ENCODE measurements around the gene PKD2. TPM values are rescaled to one million over a fixed set of nuclear protein-coding genes. Genes with fewer than 3 reads are reported as not detected.

PKD2 gene
- polyA plus RNA-seq (2013, experiment 1 of 2): 22.0 TPM
- polyA plus RNA-seq (2013, experiment 2 of 2): 21.5 TPM

- peak within 1 kb of the TSS; percentile 23 for H3K27ac ChIP-seq (ENCODE audit: low read depth, low read length, severe bottlenecking)
- H3K9me3 ChIP-seq (ENCODE audit: control insufficient read depth, low read length): no peaks in the 10 kb centered on the region
- peak within 1 kb of the TSS; percentile 69 for H3K4me3 ChIP-seq (ENCODE audit: extremely low read depth, insufficient read depth, low read length, poor library complexity, severe bottlenecking)
- WGBS, 2 experiments (ENCODE audit: insufficient coverage in 2 of 2): 0 to 1% methylated on average over 51 to 69 of the region's 116 CpGs
- peaks cover 4% of the 10 kb centered on the region for H3K36me3 ChIP-seq (ENCODE audit: control insufficient read depth, insufficient read depth, low read length)
- peaks cover 24% of the 10 kb centered on the region for H3K4me1 ChIP-seq (ENCODE audit: control insufficient read depth, insufficient read depth, low read length, poor library complexity, severe bottlenecking)
These were observed at the start of gene PKD2 for GRCh38 chr4:88007304-88008121. Gene PKD2 (plus strand): TSS chr4:88007635. CDS start chr4:88007734, 99 bp downstream.

- Histone ChIP-seq H3K27ac (ENCODE audit: low read depth, low read length, severe bottlenecking) (no peak overlapping the region), H3K4me3 (ENCODE audit: extremely low read depth, insufficient read depth, low read length, poor library complexity, severe bottlenecking) (no peak overlapping the region), H3K4me1 (ENCODE audit: control insufficient read depth, insufficient read depth, low read length, poor library complexity, severe bottlenecking) (peaks cover 7% of the 10 kb centered on the region), H3K9me3 (ENCODE audit: control insufficient read depth, low read length) (no peaks in the 10 kb centered on the region), H3K36me3 (ENCODE audit: control insufficient read depth, insufficient read depth, low read length) (no peaks in the 10 kb centered on the region)
- no CpG with 5 or more reads among the region's 1 CpG for WGBS, 2 experiments (ENCODE audit: insufficient coverage in 2 of 2)
These were observed 45.4 kb upstream of the PKD2 start for GRCh38 chr4:87961993-87962392.

DNA sequence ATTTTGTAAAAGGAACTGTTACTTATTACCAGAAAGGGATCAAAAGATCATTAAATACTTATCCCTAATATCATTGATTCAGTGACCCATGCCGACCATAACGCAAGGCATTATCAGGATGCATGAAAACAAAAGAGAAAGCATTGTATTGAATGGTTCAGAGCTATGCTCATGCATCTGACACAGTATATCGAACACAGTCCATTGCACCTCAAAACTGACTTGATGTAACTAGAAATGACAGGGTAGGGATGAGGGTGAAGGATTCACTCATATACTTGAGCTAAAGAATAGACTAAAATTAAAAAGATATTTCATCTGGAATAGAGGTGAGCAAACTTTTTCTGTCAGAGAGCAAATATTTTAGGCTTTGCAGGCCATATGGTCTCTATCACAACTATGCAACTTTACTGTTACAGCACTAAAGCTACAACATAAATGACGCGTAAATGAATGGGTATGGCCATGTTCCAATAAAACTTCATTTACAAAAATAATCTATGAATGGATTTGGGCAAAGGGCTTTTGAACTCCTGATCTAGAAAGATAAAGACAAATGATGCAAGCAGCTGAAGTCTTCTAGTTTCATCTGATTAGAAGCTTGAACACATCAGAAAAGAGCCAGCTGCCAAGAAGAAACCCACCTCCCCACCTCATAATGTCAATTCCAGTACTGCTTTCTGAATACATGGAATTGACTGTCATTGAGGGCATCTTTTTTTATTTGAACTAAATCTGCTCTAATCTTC, 44.9 kb upstream of the PKD2 start:
- H3K4me1 ChIP-seq (ENCODE audit: control insufficient read depth, insufficient read depth, low read length, poor library complexity, severe bottlenecking): peaks cover 7% of the 10 kb centered on the region
- H3K9me3 ChIP-seq (ENCODE audit: control insufficient read depth, low read length): no peaks in the 10 kb centered on the region
- no peak overlapping the region for H3K27ac ChIP-seq (ENCODE audit: low read depth, low read length, severe bottlenecking)
- no peak overlapping the region for H3K4me3 ChIP-seq (ENCODE audit: extremely low read depth, insufficient read depth, low read length, poor library complexity, severe bottlenecking)
- WGBS, 2 experiments (ENCODE audit: insufficient coverage in 2 of 2): 92% methylated on average over 2 of the region's 5 CpGs; no CpG with 5 or more reads in 1 of the 2 experiments
- H3K36me3 ChIP-seq (ENCODE audit: control insufficient read depth, insufficient read depth, low read length): no peaks in the 10 kb centered on the region

- peaks cover 7% of the 10 kb centered on the region for H3K4me1 ChIP-seq (ENCODE audit: control insufficient read depth, insufficient read depth, low read length, poor library complexity, severe bottlenecking)
- no peaks in the 10 kb centered on the region for H3K9me3 ChIP-seq (ENCODE audit: control insufficient read depth, low read length)
- H3K4me3 ChIP-seq (ENCODE audit: extremely low read depth, insufficient read depth, low read length, poor library complexity, severe bottlenecking): no peak overlapping the region
- no peak overlapping the region for H3K27ac ChIP-seq (ENCODE audit: low read depth, low read length, severe bottlenecking)
- no peaks in the 10 kb centered on the region for H3K36me3 ChIP-seq (ENCODE audit: control insufficient read depth, insufficient read depth, low read length)
- WGBS, 2 experiments (ENCODE audit: insufficient coverage in 2 of 2): 93 to 94% methylated on average over 15 to 21 of the region's 21 CpGs
These were observed 41.9 kb upstream of the PKD2 start for GRCh38 chr4:87965501-87965975.

- no peaks in the 10 kb centered on the region for H3K9me3 ChIP-seq (ENCODE audit: control insufficient read depth, low read length)
- H3K4me1 ChIP-seq (ENCODE audit: control insufficient read depth, insufficient read depth, low read length, poor library complexity, severe bottlenecking): peaks cover 7% of the 10 kb centered on the region
- no peak overlapping the region for H3K27ac ChIP-seq (ENCODE audit: low read depth, low read length, severe bottlenecking)
- no peaks in the 10 kb centered on the region for H3K36me3 ChIP-seq (ENCODE audit: control insufficient read depth, insufficient read depth, low read length)
- 87 to 97% methylated on average over 3 to 5 of the region's 9 CpGs for WGBS, 2 experiments (ENCODE audit: insufficient coverage in 2 of 2)
- no peak overlapping the region for H3K4me3 ChIP-seq (ENCODE audit: extremely low read depth, insufficient read depth, low read length, poor library complexity, severe bottlenecking)
These were observed 41.3 kb upstream of the PKD2 start for GRCh38 chr4:87966095-87966496.

DNA sequence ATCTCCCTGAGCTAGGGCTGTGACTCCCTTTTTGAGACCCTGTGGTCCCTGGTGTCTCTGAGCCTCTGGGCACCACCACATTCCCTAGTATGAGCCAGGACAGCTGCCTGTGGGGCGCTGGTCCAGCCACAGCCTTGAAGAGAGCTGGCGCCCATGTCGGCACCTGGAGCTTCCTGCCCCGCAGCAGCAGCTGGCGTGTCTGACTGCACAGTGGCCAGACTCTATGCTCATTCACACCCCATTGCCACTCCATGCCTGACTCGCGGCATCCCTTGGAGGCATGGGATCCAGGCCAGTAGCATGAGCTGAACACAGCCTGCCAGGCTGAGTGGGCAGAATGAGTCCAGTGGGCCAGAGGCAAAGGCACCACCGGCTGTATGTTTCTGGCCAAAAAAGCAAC, 40.2 kb upstream of the PKD2 start:
- 94 to 96% methylated on average over 4 to 8 of the region's 8 CpGs for WGBS, 2 experiments (ENCODE audit: insufficient coverage in 2 of 2)
- Histone ChIP-seq H3K9me3 (ENCODE audit: control insufficient read depth, low read length) (no peaks in the 10 kb centered on the region), H3K4me3 (ENCODE audit: extremely low read depth, insufficient read depth, low read length, poor library complexity, severe bottlenecking) (no peak overlapping the region), H3K36me3 (ENCODE audit: control insufficient read depth, insufficient read depth, low read length) (no peaks in the 10 kb centered on the region), H3K27ac (ENCODE audit: low read depth, low read length, severe bottlenecking) (no peak overlapping the region), H3K4me1 (ENCODE audit: control insufficient read depth, insufficient read depth, low read length, poor library complexity, severe bottlenecking) (peaks cover 7% of the 10 kb centered on the region)

DNA sequence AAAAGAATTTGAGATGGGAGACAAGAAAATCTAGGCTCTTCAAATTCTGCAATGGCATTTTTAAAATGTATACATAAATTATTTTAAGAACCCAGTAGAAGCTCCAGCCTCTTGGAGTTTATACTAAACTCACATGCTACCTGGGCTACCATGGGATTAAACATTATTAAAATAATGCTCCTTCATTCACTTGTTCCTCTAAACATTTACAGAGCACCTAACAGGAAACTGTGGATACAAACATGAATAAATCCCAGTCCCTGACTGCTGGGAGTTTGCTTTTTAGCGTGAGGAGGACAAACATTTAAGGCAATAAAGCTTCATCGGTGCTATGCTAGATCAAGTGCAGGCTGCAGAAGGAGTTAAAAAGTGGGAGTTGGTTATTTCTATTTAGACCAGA, 37.3 kb upstream of the PKD2 start:
- Histone ChIP-seq H3K27ac (ENCODE audit: low read depth, low read length, severe bottlenecking) (no peak overlapping the region), H3K4me1 (ENCODE audit: control insufficient read depth, insufficient read depth, low read length, poor library complexity, severe bottlenecking) (peaks cover 15% of the 10 kb centered on the region), H3K36me3 (ENCODE audit: control insufficient read depth, insufficient read depth, low read length) (no peaks in the 10 kb centered on the region), H3K4me3 (ENCODE audit: extremely low read depth, insufficient read depth, low read length, poor library complexity, severe bottlenecking) (no peak overlapping the region), H3K9me3 (ENCODE audit: control insufficient read depth, low read length) (no peaks in the 10 kb centered on the region)
- 83 to 88% methylated on average over 2 of the region's 2 CpGs for WGBS, 2 experiments (ENCODE audit: insufficient coverage in 2 of 2)

DNA sequence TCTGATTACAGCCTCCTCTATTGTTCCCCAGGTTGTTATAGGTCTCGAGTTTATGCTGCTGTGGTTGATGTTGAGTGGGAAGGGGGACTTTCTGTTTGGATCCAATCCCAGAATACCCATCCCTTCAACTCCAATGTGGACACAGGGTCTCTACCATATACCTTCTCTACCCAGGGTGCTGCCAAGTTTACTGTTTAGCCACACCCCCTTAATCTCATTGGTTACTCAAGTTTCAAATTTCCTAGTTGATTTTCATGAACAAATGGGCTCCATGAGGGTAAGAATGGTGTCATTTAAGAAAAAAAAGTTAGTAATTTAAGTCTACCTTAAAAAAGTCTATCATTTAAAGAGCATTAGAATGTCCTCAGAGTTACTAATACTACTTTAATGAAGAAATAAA, 35.6 kb upstream of the PKD2 start:
- Histone ChIP-seq H3K27ac (ENCODE audit: low read depth, low read length, severe bottlenecking) (no peak overlapping the region), H3K4me1 (ENCODE audit: control insufficient read depth, insufficient read depth, low read length, poor library complexity, severe bottlenecking) (peaks cover 15% of the 10 kb centered on the region), H3K36me3 (ENCODE audit: control insufficient read depth, insufficient read depth, low read length) (no peaks in the 10 kb centered on the region), H3K4me3 (ENCODE audit: extremely low read depth, insufficient read depth, low read length, poor library complexity, severe bottlenecking) (no peak overlapping the region), H3K9me3 (ENCODE audit: control insufficient read depth, low read length) (no peaks in the 10 kb centered on the region)
- no CpG with 5 or more reads among the region's 1 CpG for WGBS, 2 experiments (ENCODE audit: insufficient coverage in 2 of 2)

- 3 to 28% methylated on average over 5 of the region's 14 CpGs for WGBS, 2 experiments (ENCODE audit: insufficient coverage in 2 of 2)
- peak overlapping the region; percentile 94 for H3K27ac ChIP-seq (ENCODE audit: low read depth, low read length, severe bottlenecking)
These were observed 33.9 kb upstream of the PKD2 start for GRCh38 chr4:87973283-87974169.

GRCh38 chr4:87974856-87975462, 32.5 kb upstream of the PKD2 start:
- Histone ChIP-seq H3K4me3 (ENCODE audit: extremely low read depth, insufficient read depth, low read length, poor library complexity, severe bottlenecking) (no peak overlapping the region), H3K4me1 (ENCODE audit: control insufficient read depth, insufficient read depth, low read length, poor library complexity, severe bottlenecking) (peaks cover 15% of the 10 kb centered on the region), H3K36me3 (ENCODE audit: control insufficient read depth, insufficient read depth, low read length) (no peaks in the 10 kb centered on the region), H3K9me3 (ENCODE audit: control insufficient read depth, low read length) (no peaks in the 10 kb centered on the region), H3K27ac (ENCODE audit: low read depth, low read length, severe bottlenecking) (no peak overlapping the region)
- 60 to 64% methylated on average over 2 to 3 of the region's 6 CpGs for whole genome bisulfite sequencing, 2 experiments (ENCODE audit: insufficient coverage in 2 of 2)

More at GRCh38 chr4:87973283-87974169, 33.9 kb upstream of the PKD2 start:
- peaks cover 15% of the 10 kb centered on the region for H3K4me1 ChIP-seq (ENCODE audit: control insufficient read depth, insufficient read depth, low read length, poor library complexity, severe bottlenecking)
- peak overlapping the region; percentile 18 for H3K4me3 ChIP-seq (ENCODE audit: extremely low read depth, insufficient read depth, low read length, poor library complexity, severe bottlenecking)
- H3K9me3 ChIP-seq (ENCODE audit: control insufficient read depth, low read length): no peaks in the 10 kb centered on the region
- H3K36me3 ChIP-seq (ENCODE audit: control insufficient read depth, insufficient read depth, low read length): no peaks in the 10 kb centered on the region

All from mesodermal cell (in vitro differentiated cells).